ENCODE measurements around the gene EMILIN3.
A peak's percentile ranks its signal among the peaks of the same experiment; 100 is the strongest.

The EMILIN3 gene

DNA sequence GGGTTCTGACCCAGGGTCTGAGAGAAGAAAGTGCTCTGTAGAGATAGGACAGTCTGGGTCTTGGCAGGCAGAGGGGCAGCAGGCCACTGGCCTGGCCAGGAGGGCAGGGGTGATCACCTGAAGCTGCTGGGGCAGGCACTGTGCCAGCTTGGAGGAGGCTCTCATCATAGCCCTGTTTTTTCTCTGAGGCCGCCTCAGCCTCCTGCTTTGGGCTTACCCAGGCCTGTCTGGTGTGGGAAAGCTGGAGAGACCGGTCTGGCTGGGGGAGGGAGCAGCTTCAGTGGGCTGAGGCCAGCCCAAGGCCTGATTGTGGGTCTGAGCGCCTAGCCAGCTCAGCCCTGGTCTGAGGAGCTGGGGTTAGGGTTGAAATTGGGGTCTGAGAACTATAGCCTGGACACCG, 22.1 kb downstream of the EMILIN3 start:
- DNase-seq: no peak

DNA sequence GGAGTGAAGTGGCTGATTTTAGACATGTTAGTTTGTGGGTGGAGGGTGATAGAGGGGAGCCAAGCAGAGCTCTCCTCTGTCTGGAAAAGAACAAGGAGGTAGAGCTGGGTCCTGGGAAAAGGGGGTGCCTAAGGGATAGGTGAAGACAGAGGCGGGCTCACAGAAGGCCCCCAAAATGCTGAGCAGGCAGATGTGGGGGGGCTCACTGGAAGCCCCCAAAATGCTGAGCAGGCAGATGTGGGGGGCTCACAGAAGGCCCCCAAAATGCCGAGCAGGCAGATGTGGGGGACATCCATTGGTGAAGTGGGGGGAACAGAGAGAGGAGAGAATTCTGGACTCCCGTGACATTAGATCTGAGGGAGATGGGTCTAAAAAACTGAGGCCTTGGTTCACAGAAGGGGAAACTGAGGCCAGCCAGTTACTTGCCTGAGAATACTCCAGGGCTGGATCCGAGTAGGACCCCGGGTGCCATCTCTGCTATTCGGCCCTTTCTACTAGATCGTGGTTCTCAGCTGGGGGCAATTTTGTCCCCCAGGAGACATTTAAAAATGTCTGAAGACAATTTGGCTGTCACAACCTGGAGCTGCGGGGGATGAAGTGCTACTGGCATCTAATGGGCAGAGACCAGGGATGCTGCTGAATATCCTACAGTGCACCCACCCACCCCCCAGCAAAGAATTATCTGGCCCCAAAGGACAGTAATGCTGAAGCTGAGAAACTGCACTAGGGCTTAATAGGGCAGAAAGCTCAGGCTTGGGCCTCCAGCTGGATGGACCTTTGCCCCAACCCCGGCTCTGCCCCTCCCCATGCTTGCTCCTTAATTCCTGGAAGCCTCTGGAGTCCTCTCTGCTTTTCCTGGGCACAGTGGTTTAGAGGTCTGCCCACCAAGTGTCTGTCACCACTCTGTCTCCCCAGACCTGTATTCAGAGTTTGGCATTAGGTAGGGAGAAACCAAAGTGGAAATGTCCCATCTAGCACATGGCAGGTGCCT, 23.8 kb downstream of the EMILIN3 start:
- DNase-seq: no peak

DNA sequence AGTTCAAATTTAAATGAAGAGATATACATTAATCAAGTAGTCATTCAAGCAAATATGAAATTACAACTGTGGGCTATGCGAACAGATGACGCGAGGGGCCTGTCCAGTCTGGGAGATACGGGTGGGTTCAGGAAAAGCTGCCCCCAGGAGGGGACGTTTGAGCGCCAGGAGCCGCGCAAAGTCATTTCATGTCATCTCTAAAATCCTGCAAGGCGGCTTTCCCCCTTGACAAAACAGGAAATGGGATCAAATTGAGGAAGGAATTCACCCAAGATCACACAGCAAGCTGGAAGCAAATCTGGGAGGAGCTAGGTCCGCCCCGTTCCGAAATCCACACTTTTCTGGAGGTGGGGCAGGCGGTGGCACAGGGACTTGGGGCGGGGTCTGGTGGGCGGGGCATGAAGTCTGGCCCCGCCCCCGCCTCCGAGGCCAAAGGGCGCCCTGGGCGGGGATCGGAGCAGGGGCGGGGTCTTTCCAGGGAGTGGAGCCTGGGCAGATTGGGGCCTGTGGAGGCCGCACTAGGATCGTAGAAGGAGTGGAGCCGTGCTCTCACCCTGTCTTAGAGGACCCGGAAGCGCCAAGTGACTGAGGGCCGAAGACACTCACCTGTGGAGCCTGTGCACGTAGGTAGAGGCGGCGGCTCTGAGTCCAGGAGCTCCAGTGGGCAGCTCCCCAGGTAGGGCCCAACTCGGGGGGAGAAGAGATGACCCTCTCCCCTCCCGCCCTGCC, 26.1 kb downstream of the EMILIN3 start, which contains the start of gene LPIN3:
Gene LPIN3, plus strand, starts transcription at position 495 of the 729 bp plus-strand sequence. CDS start 4,983 bp downstream, outside the sequence.
- peak in 5 of 6 experiments; percentile 41 to 64 (median 52) for DNase-seq

DNA sequence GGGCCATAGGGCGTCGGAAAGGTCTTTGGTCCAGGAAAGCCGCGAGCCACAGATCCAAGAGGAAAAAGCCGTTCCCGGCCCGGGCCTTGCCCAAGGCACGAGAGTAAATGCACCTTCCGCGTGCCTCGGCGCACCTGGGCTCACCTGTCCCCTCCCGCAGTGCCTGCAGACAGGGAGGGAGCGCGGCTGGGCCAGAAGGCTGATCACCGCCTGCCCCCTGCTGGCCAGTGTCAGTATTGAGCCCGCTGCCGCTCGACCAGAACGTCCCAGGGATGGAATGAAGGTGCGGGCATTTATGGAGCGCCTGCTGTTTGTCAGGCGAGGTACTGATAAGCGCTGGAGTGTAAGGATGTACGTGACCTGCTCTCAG, 26.7 kb downstream of the EMILIN3 start:
- peak; percentile 57 to 88 (median 80) for DNase-seq

DNA sequence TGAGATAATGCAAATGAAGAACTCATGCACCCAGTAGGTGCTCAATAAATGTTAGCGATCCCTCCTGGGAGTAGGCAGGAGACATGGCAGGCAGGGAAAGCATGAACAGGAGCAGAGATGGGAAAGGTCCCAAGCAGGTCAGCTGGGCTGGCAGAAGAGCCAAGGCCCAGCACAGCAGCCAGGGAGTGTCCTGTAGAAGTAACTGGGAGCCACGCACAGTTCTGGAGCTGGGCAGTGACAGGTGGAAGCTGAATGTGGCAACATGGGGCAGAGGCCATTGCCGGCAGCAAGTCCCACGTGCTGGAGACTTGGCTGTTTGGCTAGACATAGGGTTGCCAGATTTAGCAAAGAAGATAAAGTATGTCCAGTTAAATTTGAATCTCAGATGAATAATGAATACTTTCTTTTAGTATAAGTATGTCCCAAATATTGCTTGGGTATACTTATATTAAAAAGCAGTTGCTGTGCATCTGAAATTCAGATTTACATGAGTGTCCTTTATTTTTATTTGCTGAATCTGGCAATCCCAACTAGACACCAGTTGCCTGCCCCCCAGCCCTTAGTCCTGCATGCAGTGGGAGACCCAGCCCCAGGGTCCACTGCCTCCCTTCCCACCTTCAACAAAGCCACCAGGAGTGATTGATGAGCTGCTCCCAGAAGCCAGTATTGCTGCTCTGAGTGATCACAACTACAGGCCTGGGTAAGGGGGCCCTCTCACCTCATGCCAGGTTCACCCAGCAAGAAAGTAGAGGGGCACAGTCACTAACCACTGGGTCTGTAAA, 29.7 kb downstream of the EMILIN3 start:
- no peak for DNase-seq

DNA sequence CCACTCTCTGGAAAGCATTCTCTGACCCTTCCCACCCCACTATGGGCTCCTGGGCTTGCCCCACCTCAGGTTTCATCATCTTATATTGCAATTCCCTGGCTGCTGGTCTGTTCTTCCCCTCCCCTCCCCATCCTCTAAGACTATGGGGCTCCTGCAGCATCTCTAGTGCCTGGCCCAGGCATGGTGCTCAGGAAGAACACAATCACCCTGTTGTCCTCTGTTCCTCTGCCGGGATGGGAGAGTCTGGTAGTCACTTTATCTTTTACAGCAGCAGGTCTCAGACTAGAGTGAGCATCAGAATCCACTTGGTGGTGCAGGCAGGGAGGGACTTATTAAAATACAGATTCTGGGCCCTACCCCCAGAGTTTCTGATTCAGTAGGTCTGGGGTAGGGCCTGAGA, 31.0 kb downstream of the EMILIN3 start:
- DNase-seq: no peak

DNA sequence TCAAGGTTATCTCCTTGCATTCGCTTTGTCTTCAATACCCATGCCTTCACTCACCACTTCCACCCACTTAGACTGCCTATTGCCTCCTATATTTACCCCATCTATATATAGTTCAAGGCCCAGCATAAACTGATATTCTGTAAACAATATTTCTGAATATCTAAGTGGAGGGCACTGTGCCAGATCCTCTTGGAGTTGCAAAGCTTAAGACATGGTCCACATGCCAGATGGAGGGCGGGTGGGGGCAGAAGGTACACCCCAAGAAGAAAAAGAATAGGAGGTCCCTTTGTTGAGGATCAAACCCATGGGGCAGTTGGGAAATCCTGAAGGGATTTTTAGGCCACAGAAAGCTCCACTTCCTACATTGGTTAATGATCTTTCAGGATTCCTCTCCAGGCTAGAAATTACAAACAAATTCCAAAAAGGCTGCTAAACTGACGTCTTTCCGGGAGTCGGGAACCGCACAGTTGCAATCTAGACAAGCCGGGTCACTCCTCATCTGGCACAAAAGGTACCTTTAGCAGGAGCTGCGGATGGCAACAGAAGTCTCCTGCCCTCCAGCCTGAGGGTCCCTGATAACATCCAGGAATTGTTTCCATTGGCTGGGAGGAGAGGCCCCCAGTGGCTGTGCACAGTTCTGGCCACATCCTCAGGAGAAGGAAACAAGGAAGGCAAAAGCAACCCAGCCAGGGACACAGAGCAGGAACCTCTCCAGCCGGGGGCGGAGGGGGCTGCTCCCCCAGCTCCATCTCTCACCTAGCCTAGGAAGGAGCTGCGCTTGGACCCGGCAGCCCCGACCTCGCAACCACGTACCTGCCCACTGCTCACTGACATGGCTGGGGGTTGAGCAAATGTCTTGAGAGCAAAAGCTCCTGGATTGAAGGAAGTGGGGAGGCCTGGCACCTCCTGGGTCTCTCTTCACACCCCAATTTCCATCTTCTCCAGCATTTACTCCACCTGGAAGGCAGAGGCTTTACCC, 31.9 kb downstream of the EMILIN3 start:
- DNase-seq: no peak

DNA sequence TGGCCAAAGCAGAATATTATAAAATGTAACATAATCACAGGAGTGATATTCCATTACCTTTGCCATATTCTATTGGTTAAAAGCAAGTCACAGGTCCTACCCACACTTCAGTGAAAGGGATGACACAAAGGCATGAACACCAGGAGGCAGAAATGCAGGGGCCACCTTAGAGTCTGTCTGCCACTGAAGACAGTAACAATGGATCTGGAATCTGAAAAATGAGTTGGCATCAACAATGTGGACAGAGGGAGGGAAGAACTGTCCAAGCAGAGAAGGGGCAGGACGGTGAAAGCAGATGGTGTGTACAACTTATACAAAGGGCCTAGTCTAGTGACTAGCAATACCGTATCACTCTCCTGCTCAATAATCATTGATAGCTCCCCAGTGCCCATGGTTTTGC, 32.6 kb downstream of the EMILIN3 start:
- no peak for DNase-seq

DNA sequence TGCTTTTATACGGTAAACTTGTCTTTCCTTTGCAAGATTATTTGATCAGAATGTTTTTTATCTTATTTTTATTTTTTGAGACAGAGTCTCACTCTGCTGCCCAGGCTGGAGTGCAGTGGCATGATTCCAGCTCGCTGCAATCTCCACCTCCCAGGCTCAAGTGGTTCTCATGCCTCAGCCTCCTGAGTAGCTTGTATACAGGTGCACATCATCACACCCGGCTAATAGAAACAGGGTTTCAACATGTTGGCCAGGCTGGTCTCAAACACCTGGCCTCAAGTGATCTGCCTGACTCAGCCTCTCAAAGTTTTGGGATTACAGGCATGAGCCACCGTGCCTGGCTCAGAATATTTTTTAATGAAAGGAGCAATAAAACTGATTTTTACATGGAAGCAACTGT, 34.9 kb downstream of the EMILIN3 start:
- no peak for DNase-seq

DNA sequence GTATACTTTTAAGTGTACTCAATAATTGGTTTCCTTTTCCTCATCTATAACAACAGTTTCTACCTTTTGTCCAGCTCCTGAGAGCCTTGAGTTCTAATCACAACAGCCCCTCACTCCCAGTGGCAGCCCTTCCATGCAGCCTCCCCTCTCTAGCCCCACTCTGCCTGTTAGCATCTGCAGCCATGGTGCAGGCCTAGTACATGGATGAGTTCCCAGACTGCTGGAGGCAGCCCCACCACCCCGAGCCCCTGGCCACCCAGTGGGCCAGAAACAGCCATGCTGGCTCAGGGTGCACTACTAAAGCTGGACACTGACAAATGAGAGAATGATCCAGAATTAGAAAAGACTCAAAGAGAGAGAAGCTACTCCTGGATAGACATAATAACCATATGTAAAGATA, 35.7 kb downstream of the EMILIN3 start:
- DNase-seq: no peak

DNA sequence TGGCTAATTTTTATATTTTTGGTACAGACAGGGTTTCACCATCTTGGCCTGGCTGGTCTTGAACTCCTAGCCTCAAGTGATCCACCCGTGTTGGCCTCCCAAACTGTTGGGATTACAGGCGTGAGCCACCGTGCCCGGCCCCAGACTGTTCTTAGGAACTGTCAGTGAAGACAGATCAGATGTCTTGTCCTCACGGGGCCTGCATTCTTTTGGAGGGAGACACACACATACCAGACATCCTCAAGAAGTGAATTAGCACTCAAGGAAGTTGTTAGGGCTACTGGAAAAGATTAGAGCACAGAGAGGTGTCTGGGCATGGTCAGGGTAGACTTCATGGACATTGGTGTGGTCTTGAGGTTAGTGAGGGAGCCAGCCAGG, 36.3 kb downstream of the EMILIN3 start:
- no peak for DNase-seq

DNA sequence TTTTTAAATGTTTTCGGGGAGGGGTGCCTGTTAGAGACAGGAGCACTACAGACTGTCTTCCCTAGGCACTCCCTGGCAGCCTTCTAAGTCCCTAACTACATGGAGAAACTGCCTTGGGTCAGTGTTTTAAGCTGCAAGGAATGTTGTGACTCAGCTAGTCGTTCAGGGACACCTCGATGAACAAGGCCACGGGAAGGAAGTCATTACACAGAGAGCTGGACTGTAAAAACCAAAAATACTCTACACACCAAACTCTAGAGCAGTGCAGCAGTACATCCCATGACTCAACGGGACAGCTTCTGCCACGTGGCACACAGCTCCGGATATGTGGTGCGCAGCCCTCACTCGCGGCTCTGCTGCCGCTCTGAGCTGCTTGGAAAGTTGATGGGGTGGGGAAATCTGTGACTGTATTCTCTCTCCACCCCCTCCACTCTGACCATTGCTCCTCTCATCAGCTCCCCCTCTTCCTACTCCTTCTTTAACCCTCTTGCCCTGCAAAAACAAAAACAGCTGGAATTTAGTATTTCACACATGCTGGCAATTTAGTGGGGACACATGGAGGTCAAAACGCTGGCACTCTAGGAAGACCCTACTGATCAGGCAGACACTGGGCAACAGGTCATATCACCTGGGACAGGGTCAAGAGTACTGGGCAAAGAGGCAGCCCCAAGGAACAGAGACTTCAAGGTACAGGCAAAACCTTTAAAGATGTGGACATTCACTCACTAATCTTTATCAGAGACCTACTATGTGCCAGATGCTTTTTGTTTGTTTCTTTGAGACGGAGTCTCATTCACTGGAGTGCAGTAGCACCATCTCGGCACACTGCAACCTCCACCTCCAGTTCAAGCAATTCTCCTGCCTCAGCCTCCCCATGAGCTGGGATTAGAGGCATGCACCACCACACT, 36.9 kb downstream of the EMILIN3 start:
- DNase-seq: peak; percentile 7 to 42 (median 12)

DNA sequence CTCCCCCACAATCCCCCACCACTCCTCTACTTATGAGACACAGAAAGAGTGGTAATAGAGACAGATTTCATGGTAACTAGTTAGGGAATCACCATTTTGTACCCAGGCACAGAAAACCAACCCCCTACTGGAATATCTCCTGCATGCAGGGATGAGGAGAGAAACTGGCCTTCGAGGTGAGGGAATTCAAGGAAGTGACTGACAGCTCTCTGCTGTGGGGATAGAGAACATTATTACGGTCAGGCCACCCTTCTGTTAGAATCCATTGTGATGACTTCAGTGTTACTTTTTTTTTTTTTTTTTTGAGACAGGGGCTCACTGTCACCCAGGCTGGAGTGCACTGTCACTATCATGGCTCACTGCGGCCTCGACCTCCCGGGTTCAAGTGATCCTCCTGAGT, 39.4 kb downstream of the EMILIN3 start:
- DNase-seq: no peak

DNA sequence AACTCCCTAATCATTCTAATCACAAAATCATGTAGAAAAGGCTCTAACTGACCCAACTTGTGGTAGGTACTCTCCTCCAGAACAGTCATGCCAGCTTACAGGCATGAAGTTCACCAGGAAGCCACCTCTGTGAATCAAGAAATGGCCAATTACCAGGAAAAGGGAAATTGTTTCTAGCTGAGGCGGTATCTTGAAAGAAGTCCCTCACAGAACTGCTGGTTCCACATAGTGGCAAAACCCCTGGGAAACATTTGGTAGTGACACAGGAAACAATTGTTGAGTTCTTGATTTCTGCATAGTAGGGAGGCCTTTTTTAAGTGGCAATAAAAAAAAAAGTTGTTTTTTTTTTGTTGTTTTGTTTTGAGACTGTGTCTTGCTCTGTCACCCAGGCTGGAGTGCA, 45.6 kb downstream of the EMILIN3 start:
- DNase-seq: no peak

DNA sequence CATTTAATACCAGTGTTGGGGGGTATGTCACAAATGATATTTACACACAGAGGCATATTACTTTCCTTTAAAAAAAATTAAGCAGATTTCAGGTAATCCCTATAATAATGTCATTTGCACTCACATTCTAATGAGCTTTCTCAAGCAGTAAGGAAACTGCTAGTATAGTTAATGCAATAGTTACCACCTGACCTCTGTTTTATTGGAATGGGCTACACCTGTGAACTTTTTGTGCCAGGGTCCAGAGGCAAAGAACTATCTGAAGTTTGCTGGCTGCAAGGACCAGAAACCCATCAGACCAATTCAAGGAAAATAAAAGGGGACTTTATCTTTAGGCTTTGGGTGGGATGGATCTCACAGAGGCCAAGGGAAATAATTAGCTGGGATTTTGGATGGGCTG, 46.2 kb downstream of the EMILIN3 start:
- no peak for DNase-seq

DNA sequence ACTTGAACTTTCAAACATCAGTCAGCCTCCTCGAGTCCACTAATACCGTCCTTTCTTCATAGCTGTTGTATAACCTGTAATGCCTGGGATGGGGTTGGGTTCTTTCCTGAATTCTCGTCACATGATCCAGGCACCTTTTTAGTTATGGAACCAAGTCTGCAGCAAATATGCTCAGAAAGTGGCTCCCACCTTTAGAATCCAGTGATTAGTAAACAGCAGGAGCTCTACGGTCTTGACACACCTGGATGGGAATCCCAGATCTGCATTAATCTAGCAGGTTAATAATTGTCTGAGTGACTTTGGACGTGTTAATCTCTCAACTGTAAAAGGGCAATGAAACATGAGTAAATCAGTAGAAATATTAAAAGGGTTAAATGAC, 48.4 kb downstream of the EMILIN3 start:
- no peak for DNase-seq

DNA sequence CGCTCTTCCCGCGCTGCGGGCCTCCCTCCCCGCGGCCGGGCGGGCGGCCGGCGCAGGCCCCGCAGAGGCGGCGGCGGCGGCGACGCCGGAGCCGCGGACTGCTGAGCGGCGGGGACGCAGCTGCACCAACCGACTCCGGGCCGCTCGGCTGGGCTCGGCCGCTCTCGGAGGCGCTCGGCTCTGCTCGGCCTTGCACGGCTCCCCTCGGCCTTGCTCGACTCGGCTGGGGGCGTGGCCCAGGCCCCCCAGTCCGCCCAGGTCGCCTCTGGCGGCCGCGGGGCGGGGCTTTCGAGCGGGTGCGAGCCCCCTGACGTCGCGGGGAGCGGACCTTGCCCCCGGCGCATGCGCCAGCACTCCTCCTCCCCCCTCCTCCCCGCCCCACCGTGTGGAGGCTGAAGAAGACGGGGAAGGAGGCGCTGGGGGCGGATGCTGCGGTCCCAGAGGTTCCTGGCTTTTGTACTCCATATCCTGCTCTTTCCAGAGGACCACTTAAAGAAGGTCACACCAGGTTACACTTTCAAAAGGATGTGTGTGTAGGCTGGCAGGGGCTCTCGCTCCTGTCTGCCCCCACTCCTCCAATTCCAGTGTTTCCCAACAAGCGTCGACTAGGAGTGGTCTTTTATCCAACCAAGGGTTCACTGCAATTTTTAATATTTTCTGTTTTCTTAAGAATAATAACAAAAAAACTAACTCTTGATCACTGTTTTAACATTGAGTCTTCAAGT, 48.9 kb downstream of the EMILIN3 start, which contains the start of gene ZHX3:
Gene ZHX3, minus strand, starts transcription at position 186 of the 725 bp plus-strand sequence. CDS start 112,815 bp downstream, outside the sequence.
- DNase-seq: peak; percentile 86 to 96 (median 92)

DNA sequence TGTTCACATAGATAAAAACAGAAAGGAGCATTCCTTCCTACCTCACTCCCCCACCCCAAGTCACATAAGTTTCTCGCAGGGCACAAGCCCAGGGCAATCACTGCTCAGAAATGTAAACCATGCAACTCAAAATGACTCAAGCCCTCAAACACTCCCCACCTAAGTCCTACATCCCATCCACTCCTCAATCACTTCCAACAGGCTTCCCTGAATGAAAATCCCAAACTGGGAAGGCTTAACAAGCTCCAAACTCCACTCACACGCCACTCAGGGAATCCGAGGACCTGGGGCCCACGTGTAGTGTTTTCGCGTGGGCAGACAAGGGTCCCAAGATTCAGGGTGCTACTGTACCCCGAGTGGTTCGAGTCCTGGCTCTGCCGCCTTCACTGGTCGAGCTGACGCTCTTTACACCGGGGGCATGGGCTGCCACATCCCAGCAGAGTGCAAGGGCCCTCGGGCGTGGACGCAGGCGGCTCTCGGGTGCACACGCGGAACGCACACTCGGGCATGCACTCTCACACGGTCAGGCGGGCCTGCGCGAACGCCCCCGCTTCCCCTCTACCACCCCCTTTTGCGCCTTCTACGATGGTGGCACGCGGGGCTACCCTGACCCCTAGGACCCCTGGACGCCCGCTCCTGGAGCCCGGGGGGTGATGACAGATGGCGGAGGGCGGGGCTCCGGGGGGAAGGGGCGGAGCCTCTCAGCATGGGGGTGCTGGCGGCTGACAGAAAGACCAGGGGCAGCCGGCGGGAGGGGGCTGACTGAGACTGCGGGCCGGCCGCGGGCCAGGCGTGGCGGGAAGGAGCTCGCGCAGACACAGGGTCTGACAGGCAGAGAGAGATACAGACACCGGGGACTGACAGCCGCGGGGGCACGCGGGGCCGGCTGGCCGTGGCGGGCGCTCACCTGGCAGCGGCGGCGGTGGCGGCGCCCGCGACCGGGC, 49.7 kb downstream of the EMILIN3 start:
- peak; percentile 52 to 79 (median 72) for DNase-seq

DNA sequence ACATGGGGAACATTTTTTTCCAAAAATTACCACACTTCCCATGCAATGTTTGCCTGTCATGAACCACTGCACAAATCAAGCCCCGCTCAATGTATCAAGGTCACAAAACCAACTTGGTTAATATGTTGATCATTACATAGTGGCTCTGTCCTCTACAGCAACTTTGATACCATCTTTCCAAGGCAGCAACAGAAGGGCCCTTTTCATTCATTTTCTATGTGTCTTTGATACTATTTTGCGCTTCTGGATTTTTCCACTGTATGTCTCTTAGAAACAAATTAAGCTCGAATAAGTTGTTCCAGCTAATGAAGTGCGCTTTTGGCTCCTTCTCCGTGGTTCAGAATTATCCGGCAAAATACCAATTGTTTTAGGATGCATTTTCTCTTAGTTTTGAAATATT, 50.6 kb downstream of the EMILIN3 start:
- DNase-seq: no peak

All from stimulated activated naive CD4-positive, alpha-beta T cell (primary cell).